Neuronal stem cell (in vitro differentiated cells): ENCODE data around the gene NEDD9.

ENCODE experiments used
- DNase-seq: peaks from one replicate; pipeline ENCODE4 v3.0.0-alpha.2; 2013; ENCODE audit warnings: low spot score
- H2AFZ ChIP-seq: one replicate; pipeline ENCODE4 v1.6.1; 2013; ENCODE audit warnings: mild to moderate bottlenecking, low read length, inconsistent platforms
- H2AK5ac ChIP-seq: 2 replicates; pipeline ENCODE4 v1.6.1; 2013; ENCODE audit warnings: low read depth, mild to moderate bottlenecking, inconsistent platforms, low read length, moderate library complexity, mixed read lengths
- H2BK120ac ChIP-seq: 2 replicates; pipeline ENCODE4 v1.6.1; 2013; ENCODE audit warnings: low read depth, mild to moderate bottlenecking, inconsistent platforms, low read length, moderate library complexity, mixed read lengths
- H2BK12ac ChIP-seq: one replicate; pipeline ENCODE4 v1.6.1; 2013; ENCODE audit warnings: low read length, inconsistent platforms
- H2BK15ac ChIP-seq: 2 replicates; pipeline ENCODE4 v1.6.1; 2013; ENCODE audit warnings: mild to moderate bottlenecking, low read length, inconsistent platforms, mixed read lengths
- H2BK5ac ChIP-seq: one replicate; pipeline ENCODE4 v1.6.1; 2013; ENCODE audit warnings: inconsistent platforms, mild to moderate bottlenecking, low read length, moderate library complexity
- H3K14ac ChIP-seq: one replicate; pipeline ENCODE4 v1.6.1; 2013; ENCODE audit warnings: low read length, inconsistent platforms
- H3K18ac ChIP-seq: 2 replicates; pipeline ENCODE4 v1.6.1; 2013; ENCODE audit warnings: low read length, inconsistent platforms
- H3K23ac ChIP-seq: 2 replicates; pipeline ENCODE4 v1.6.1; 2013; ENCODE audit warnings: low read depth, mild to moderate bottlenecking, mixed read lengths, low read length, inconsistent platforms; ENCODE audit not compliant: poor library complexity
- H3K27ac ChIP-seq: replicated peaks from 3 replicates; pipeline ENCODE4 v1.5.1; 2013; ENCODE audit warnings: low read length, inconsistent platforms
- H3K27me3 ChIP-seq, 3 experiments: 2 replicates each; pipeline ENCODE4 v1.6.1; 2013; ENCODE audit warnings: low read length in 3 of 3, mild to moderate bottlenecking in 2 of 3, inconsistent platforms in 1 of 3, low read depth in 1 of 3, mixed read lengths in 1 of 3, moderate library complexity in 1 of 3; ENCODE audit not compliant: control insufficient read depth in 3 of 3, insufficient read depth in 3 of 3
- H3K36me3 ChIP-seq, 2 donors: replicated peaks in 1 of 2; 2 replicates each; pipeline ENCODE4 v1.6.1; 2013; ENCODE audit warnings: low read length in 2 of 2; ENCODE audit not compliant: control insufficient read depth in 2 of 2, insufficient read depth in 2 of 2
- H3K4ac ChIP-seq: 2 replicates; pipeline ENCODE4 v1.6.1; 2013; ENCODE audit warnings: inconsistent platforms, mild to moderate bottlenecking, low read length, moderate library complexity
- H3K4me1 ChIP-seq, 2 donors: 1 replicate in 1 of 2; 2 replicates in 1 of 2; pipeline ENCODE4 v1.6.1; 2013; ENCODE audit warnings: low read length in 2 of 2, low read depth in 1 of 2; ENCODE audit not compliant: control insufficient read depth in 2 of 2, insufficient read depth in 1 of 2
- H3K4me2 ChIP-seq: one replicate; pipeline ENCODE4 v1.6.1; 2013; ENCODE audit warnings: mild to moderate bottlenecking, low read length, inconsistent platforms; ENCODE audit not compliant: insufficient read depth, poor library complexity, severe bottlenecking
- H3K4me3 ChIP-seq, 2 donors: 2 replicates each; pipeline ENCODE4 v1.5.1; 2013; ENCODE audit warnings: low read length in 2 of 2, mild to moderate bottlenecking in 2 of 2, inconsistent platforms in 1 of 2, moderate library complexity in 1 of 2
- H3K79me1 ChIP-seq: one replicate; pipeline ENCODE4 v1.6.1; 2013; ENCODE audit warnings: low read depth, mild to moderate bottlenecking, inconsistent platforms, low read length, moderate library complexity
- H3K9ac ChIP-seq: one replicate; pipeline ENCODE4 v1.6.1; 2013; ENCODE audit warnings: mild to moderate bottlenecking, low read depth, low read length, inconsistent platforms; ENCODE audit not compliant: poor library complexity
- H3K9me3 ChIP-seq, 2 donors: replicated peaks in 1 of 2; 2 replicates each; pipeline versions ENCODE3 to v1.6.1; 2013; ENCODE audit warnings: low read length in 2 of 2, mild to moderate bottlenecking in 2 of 2, inconsistent platforms in 1 of 2, low read depth in 1 of 2, mixed read lengths in 1 of 2, moderate library complexity in 1 of 2; ENCODE audit not compliant: control insufficient read depth in 2 of 2, insufficient read depth in 1 of 2
- H4K8ac ChIP-seq: one replicate; pipeline ENCODE4 v1.6.1; 2013; ENCODE audit warnings: low read depth, mild to moderate bottlenecking, inconsistent platforms, low read length, moderate library complexity
- H4K91ac ChIP-seq: one replicate; pipeline ENCODE4 v1.6.1; 2013; ENCODE audit warnings: low read length, low read depth, mild to moderate bottlenecking, inconsistent platforms; ENCODE audit not compliant: poor library complexity
- WGBS, 2 donors: extraction: QIAGEN DNeasy Blood & Tissue Kit; methylation state at CpG; one replicate each; pipeline ENCODE4 v1.1.7; 2013; ENCODE audit warnings: missing lambda C conversion rate in 2 of 2, mixed read lengths in 1 of 2; ENCODE audit not compliant: insufficient read length in 2 of 2, insufficient replicate concordance in 1 of 2; ENCODE audit errors: extremely low coverage in 2 of 2; 5-methylcytosine and 5-hydroxymethylcytosine counted together

The NEDD9 gene

DNA sequence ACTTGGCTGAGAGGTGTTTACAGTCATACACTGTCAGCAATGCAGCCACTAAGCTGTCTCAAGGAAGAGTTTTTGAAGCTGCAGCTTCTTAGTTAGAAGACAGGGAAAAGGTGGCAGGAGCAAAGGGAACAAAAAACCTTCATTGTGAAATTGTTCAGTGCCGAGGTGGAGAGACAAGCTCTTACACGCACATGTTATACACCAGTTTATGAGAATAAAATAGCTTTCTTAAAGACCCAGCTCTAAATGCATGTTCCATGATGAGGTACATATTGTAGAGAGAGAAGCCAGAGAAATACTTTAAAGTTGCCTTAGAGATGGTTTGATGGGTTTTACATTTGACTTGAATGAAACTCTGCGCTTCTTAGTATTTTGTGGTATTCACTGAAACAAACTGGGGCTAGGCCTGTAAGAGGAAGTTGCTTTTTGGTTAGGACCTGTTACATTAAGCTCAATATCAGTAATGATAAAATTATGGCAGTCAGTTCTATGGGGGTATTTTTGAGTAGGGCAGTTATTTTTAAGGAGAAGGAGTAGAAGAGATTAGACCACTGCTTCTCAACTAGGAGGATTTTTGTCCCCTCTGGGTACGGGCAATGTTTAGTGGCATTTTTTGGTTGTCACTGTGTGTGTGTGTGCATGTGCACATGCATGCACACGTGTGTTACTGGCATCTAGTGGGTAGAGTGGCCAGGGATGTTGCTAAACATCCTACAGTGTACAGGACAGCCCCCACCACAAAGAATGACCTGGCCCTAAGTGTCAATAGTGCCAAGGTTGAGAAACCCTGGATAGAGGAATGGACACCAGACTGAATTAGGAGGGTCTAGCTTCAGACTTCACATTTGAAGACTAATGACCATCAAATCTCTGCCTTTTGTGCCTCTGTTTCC is 9.8 kb downstream of the NEDD9 start:
- WGBS, 2 donors: no CpG with 5 or more reads among the region's 5 CpGs
- Histone ChIP-seq H2AK5ac (no peak overlapping the region), H3K9ac (no peak overlapping the region), H3K18ac (no peak overlapping the region), H3K36me3 (peaks cover 0 to 75% of the 10 kb centered on the region in 2 donors), H3K4me2 (no peak overlapping the region), H3K4me1 (peaks cover 3 to 16% of the 10 kb centered on the region in 2 donors), H3K23ac (no peak overlapping the region), H3K9me3 (peaks cover 0 to 26% of the 10 kb centered on the region in 2 donors), H3K14ac (no peak overlapping the region), H2AFZ (no peak overlapping the region), H4K8ac (no peak overlapping the region), H3K27ac (no peak overlapping the region), H2BK12ac (no peak overlapping the region), H2BK120ac (no peak overlapping the region), H2BK15ac (no peak overlapping the region), H3K27me3 (no peaks in the 10 kb centered on the region), H2BK5ac (no peak overlapping the region), H3K4ac (no peak overlapping the region), H3K79me1 (no peaks in the 10 kb centered on the region), H4K91ac (no peak overlapping the region), H3K4me3 (no peak overlapping the region)
- DNase-seq: no peak

DNA sequence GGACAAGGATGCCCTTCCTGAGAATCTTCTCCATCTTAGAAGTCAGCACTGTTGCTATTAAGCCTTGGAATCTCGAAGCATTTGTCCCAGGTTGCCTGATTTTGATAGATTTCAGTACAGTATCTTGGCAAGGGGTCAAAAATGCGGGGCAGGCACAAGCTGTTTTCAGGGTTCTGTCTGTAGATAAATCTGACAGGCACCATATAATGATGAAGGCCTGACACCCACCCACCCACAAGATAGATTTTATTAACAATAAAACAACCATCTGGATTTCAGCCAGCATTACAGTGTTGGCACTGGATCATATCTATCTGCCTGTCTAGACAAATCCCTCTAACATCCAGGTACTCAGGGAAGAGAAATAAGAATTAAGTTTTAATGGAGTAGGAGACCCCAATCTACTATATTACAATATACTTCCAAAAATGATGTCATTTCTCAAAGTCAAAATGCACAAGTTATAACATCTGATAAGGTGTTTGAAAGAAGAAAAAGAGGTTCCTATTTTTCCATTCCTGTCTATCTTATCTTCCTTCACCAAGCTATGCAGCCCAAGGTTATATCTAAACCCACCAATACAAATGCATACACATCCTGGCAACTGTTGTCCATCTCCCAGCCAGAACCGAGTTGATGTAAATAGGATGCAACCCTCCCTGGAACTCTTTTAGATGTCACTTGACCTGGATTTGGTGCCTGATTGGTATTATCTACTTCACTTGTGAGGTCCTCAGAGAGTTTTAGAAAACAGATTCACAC is 10.7 kb downstream of the NEDD9 start:
- Histone ChIP-seq H3K14ac (no peak overlapping the region), H3K4me1 (peaks cover 1 to 16% of the 10 kb centered on the region in 2 donors), H3K4me3 (no peak overlapping the region), H2BK5ac (no peak overlapping the region), H2AFZ (no peak overlapping the region), H3K36me3 (peaks cover 0 to 83% of the 10 kb centered on the region in 2 donors), H4K91ac (no peak overlapping the region), H2BK15ac (no peak overlapping the region), H2AK5ac (no peak overlapping the region), H3K23ac (no peak overlapping the region), H2BK12ac (no peak overlapping the region), H3K79me1 (no peaks in the 10 kb centered on the region), H3K4me2 (no peak overlapping the region), H2BK120ac (no peak overlapping the region), H3K27me3 (no peaks in the 10 kb centered on the region), H3K9me3 (peaks cover 0 to 26% of the 10 kb centered on the region in 2 donors), H4K8ac (no peak overlapping the region), H3K4ac (no peak overlapping the region), H3K27ac (no peak overlapping the region), H3K18ac (no peak overlapping the region), H3K9ac (no peak overlapping the region)
- DNase-seq: no peak
- no CpG with 5 or more reads among the region's 3 CpGs for WGBS, 2 donors

DNA sequence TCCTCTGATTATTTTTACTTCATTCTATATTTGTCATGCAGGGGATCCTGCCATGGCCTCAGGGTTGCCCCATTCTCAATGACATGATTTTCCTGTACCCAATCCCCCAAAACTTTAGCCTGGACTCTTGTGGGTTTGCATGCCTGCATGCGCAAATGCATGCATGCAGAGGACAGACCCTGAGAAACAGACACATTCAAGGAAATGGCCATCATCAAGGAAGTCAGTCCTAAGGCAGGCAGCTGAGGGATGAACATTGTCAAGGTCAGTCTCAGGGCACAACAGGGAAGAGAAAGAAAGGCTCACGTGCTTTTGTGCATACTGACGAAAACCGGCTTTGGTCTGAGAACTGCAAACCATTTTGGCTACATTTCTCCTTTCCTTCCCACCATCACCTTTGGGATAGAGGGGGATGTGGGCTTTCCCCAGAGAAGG is 13.1 kb downstream of the NEDD9 start:
- Histone ChIP-seq H3K14ac (no peak overlapping the region), H3K23ac (no peak overlapping the region), H3K4me3 (no peak overlapping the region), H3K27me3 (no peaks in the 10 kb centered on the region), H3K4ac (no peak overlapping the region), H3K9me3 (peaks cover 0 to 14% of the 10 kb centered on the region in 2 donors), H3K36me3 (peaks cover 0 to 90% of the 10 kb centered on the region in 2 donors), H3K4me2 (no peak overlapping the region), H2BK5ac (no peak overlapping the region), H3K79me1 (no peaks in the 10 kb centered on the region), H2BK15ac (no peak overlapping the region), H3K18ac (no peak overlapping the region), H2BK12ac (no peak overlapping the region), H2AK5ac (no peak overlapping the region), H2AFZ (no peak overlapping the region), H4K8ac (no peak overlapping the region), H3K4me1 (peaks cover 5 to 10% of the 10 kb centered on the region in 2 donors), H3K9ac (no peak overlapping the region), H4K91ac (no peak overlapping the region), H3K27ac (no peak overlapping the region), H2BK120ac (no peak overlapping the region)
- WGBS, 2 donors: no CpG with 5 or more reads among the region's 4 CpGs
- DNase-seq: no peak
